ENCODE data around the gene DHRSX.

- TF ChIP-seq, protein P1, sequence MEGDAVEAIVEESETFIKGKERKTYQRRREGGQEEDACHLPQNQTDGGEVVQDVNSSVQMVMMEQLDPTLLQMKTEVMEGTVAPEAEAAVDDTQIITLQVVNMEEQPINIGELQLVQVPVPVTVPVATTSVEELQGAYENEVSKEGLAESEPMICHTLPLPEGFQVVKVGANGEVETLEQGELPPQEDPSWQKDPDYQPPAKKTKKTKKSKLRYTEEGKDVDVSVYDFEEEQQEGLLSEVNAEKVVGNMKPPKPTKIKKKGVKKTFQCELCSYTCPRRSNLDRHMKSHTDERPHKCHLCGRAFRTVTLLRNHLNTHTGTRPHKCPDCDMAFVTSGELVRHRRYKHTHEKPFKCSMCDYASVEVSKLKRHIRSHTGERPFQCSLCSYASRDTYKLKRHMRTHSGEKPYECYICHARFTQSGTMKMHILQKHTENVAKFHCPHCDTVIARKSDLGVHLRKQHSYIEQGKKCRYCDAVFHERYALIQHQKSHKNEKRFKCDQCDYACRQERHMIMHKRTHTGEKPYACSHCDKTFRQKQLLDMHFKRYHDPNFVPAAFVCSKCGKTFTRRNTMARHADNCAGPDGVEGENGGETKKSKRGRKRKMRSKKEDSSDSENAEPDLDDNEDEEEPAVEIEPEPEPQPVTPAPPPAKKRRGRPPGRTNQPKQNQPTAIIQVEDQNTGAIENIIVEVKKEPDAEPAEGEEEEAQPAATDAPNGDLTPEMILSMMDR (IDR thresholded peaks at IDR 0.05) = no peak
- no peak for TF ChIP-seq POLR2AphosphoS5 (IDR thresholded peaks at IDR 0.05)
- TF ChIP-seq POLR2A (IDR thresholded peaks at IDR 0.05) = no peak
These were observed 183.2 kb downstream of the DHRSX start for GRCh38 chrX:2317527-2318055.
